Mesenchymal stem cell (in vitro differentiated cells and primary cell): Measurements from ENCODE around the gene UBC.
A peak's percentile ranks its signal among the peaks of the same experiment; 100 is the strongest.

Source experiments
- DNase-seq: peaks from one replicate; pipeline ENCODE4 v3.0.0-alpha.2; 2013
- H2AFZ ChIP-seq: one replicate; pipeline ENCODE4 v1.6.1; 2013; ENCODE audit warnings: low read depth, mild to moderate bottlenecking, control low read depth, inconsistent platforms, low read length, moderate library complexity
- H2AK5ac ChIP-seq: 2 replicates; pipeline ENCODE4 v1.6.1; 2013; ENCODE audit warnings: low read length, moderate library complexity, mild to moderate bottlenecking, inconsistent platforms; ENCODE audit not compliant: severe bottlenecking
- H2BK120ac ChIP-seq: one replicate; pipeline ENCODE4 v1.6.1; 2013; ENCODE audit warnings: low read depth, mild to moderate bottlenecking, inconsistent platforms, low read length, moderate library complexity
- H2BK12ac ChIP-seq, 2 experiments: one replicate each; pipeline ENCODE4 v1.6.1; 2013; ENCODE audit warnings: inconsistent platforms in 2 of 2, low read length in 2 of 2, mild to moderate bottlenecking in 2 of 2, moderate library complexity in 2 of 2, control low read depth in 1 of 2
- H2BK15ac ChIP-seq: one replicate; pipeline ENCODE4 v1.6.1; 2013; ENCODE audit warnings: mild to moderate bottlenecking, low read depth, inconsistent platforms; ENCODE audit not compliant: poor library complexity, severe bottlenecking
- H2BK5ac ChIP-seq: 2 replicates; pipeline ENCODE4 v1.6.1; 2013; ENCODE audit warnings: low read depth, mild to moderate bottlenecking, low read length, control low read depth, inconsistent platforms; ENCODE audit not compliant: poor library complexity, severe bottlenecking
- H3K14ac ChIP-seq, 2 experiments: one replicate each; pipeline ENCODE4 v1.6.1; 2013; ENCODE audit warnings: inconsistent platforms in 2 of 2, low read length in 2 of 2, control low read depth in 1 of 2, mild to moderate bottlenecking in 1 of 2, moderate library complexity in 1 of 2
- H3K18ac ChIP-seq, 2 experiments: one replicate each; pipeline ENCODE4 v1.6.1; 2013; ENCODE audit warnings: inconsistent platforms in 2 of 2, low read length in 2 of 2, control low read depth in 1 of 2, low read depth in 1 of 2, mild to moderate bottlenecking in 1 of 2
- H3K23ac ChIP-seq, 2 experiments: one replicate each; pipeline ENCODE4 v1.6.1; 2013; ENCODE audit warnings: inconsistent platforms in 2 of 2, low read length in 2 of 2, mild to moderate bottlenecking in 2 of 2, moderate library complexity in 2 of 2, control low read depth in 1 of 2
- H3K27ac ChIP-seq: 2 replicates; pipeline ENCODE4 v1.5.1; 2013; ENCODE audit warnings: mild to moderate bottlenecking, moderate library complexity, low read length, control low read depth, inconsistent platforms; ENCODE audit not compliant: poor library complexity, severe bottlenecking
- H3K27me3 ChIP-seq, 2 experiments: 2 replicates each; pipeline versions ENCODE4 v1.6.1 to v1.7.0; 2013; ENCODE audit warnings: low read length in 2 of 2, mild to moderate bottlenecking in 2 of 2, moderate library complexity in 2 of 2, control low read depth in 1 of 2, inconsistent platforms in 1 of 2; ENCODE audit not compliant: control insufficient read depth in 1 of 2, insufficient read depth in 1 of 2
- H3K36me3 ChIP-seq, 2 experiments: 2 replicates each; pipeline versions ENCODE4 v1.6.1 to v1.7.0; 2013; ENCODE audit warnings: low read length in 2 of 2, control low read depth in 1 of 2, inconsistent platforms in 1 of 2, low read depth in 1 of 2, mild to moderate bottlenecking in 1 of 2; ENCODE audit not compliant: insufficient read depth in 2 of 2, control insufficient read depth in 1 of 2
- H3K4ac ChIP-seq, 2 experiments: one replicate each; pipeline ENCODE4 v1.6.1; 2013; ENCODE audit warnings: inconsistent platforms in 2 of 2, low read length in 2 of 2, mild to moderate bottlenecking in 2 of 2, moderate library complexity in 2 of 2, control low read depth in 1 of 2, low read depth in 1 of 2
- H3K4me1 ChIP-seq: 2 replicates; pipeline ENCODE4 v1.6.1; 2013; ENCODE audit warnings: low read depth, low read length, control low read depth; ENCODE audit not compliant: control insufficient read depth, insufficient read depth
- H3K4me2 ChIP-seq: 2 replicates; pipeline ENCODE4 v1.6.1; 2013; ENCODE audit warnings: low read length, mild to moderate bottlenecking, inconsistent platforms; ENCODE audit not compliant: poor library complexity, severe bottlenecking
- H3K4me3 ChIP-seq, 2 experiments: 2 replicates each; pipeline versions ENCODE4 v1.5.1 to v1.7.0; 2013; ENCODE audit warnings: low read length in 2 of 2, mild to moderate bottlenecking in 2 of 2, control low read depth in 1 of 2, low read depth in 1 of 2; ENCODE audit not compliant: insufficient read depth in 1 of 2
- H3K79me1 ChIP-seq: replicated peaks from 2 replicates; pipeline ENCODE4 v1.6.1; 2013; ENCODE audit warnings: mild to moderate bottlenecking, control low read depth, low read length, inconsistent platforms; ENCODE audit not compliant: poor library complexity, severe bottlenecking
- H3K9ac ChIP-seq: 2 replicates; pipeline ENCODE4 v1.7.0; 2013; ENCODE audit warnings: mild to moderate bottlenecking, low read length, moderate library complexity
- H3K9me3 ChIP-seq: 2 replicates; pipeline ENCODE4 v1.7.0; 2013; ENCODE audit warnings: mild to moderate bottlenecking, low read length; ENCODE audit not compliant: control insufficient read depth
- H4K8ac ChIP-seq: one replicate; pipeline ENCODE4 v1.6.1; 2013; ENCODE audit warnings: inconsistent platforms, mild to moderate bottlenecking, low read length, moderate library complexity
- H4K91ac ChIP-seq: one replicate; pipeline ENCODE4 v1.6.1; 2013; ENCODE audit warnings: mild to moderate bottlenecking, low read length, inconsistent platforms
- WGBS: methylation state at CpG from one replicate; pipeline ENCODE4 v1.1.7; 2013; ENCODE audit warnings: mixed read lengths; 5-methylcytosine and 5-hydroxymethylcytosine counted together

The UBC gene

GRCh38 chr12:124923905-124924734 is 9.7 kb upstream of the UBC start:
- peak overlapping the region; percentile 42 for H2BK120ac ChIP-seq
- H3K18ac ChIP-seq: peak overlapping the region in 1 of 2 experiments; percentile 57
- H3K4me1 ChIP-seq: peaks cover 18% of the 10 kb centered on the region
- peak overlapping the region; percentile 19 for H3K9ac ChIP-seq
- H3K23ac ChIP-seq: no peak overlapping the region
- H2BK12ac ChIP-seq: peak overlapping the region in 1 of 2 experiments; percentile 80
- H3K4me3 ChIP-seq: no peak overlapping the region
- no peak overlapping the region for H2BK5ac ChIP-seq
- 51% methylated on average over 10 of the region's 12 CpGs for WGBS
- no peaks in the 10 kb centered on the region for H3K27me3 ChIP-seq
- no peak overlapping the region for H4K8ac ChIP-seq
- H2AFZ ChIP-seq: no peak overlapping the region
- peak; percentile 80 for DNase-seq
- no peaks in the 10 kb centered on the region for H3K79me1 ChIP-seq
- peak overlapping the region; percentile 80 for H3K27ac ChIP-seq
- H2BK15ac ChIP-seq: peak overlapping the region; percentile 55
- no peak overlapping the region for H3K4ac ChIP-seq
- no peak overlapping the region for H2AK5ac ChIP-seq
- no peaks in the 10 kb centered on the region for H3K9me3 ChIP-seq
- peak overlapping the region; percentile 23 for H3K4me2 ChIP-seq
- no peaks in the 10 kb centered on the region for H3K36me3 ChIP-seq
- no peak overlapping the region for H3K14ac ChIP-seq
- H4K91ac ChIP-seq: no peak overlapping the region

DNA sequence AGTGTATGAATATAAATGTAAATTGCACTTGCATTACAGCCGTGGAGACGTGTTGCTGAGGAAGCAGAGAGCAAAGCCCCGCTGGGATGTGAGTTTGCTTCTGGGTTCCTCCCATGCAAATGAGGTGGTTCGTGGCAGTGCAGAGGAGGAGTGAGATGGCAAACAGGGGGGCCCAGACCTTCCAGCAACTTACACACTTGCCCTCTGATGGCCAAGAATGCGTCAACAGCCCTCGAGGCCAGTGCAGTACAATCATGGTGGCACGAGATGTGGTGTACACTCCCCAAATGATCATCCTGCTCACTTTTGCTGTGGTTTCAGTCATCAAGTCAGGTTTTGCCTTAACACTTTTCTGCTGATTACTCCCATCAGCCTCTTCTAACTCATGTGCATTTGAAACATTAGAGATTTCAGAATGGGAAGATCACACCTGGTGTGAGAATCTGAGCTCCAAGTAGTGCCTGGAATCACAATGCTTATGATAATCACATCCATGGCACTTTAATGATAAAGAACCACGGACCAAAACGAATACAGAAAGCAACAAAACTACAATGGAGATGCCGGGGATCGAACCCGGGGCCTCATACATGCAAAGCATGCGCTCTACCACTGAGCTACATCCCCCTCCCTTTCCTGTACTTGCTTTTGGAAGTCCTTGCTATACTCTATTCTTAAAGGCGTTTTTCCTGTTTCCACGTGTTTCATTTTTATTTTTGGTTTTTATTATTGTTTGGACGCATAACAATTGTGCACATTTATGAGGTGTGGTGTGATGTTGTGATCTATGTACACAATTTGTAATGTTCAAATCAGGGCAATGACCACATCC is 7.0 kb upstream of the UBC start:
- Histone ChIP-seq H3K23ac (no peak overlapping the region), H2AFZ (no peak overlapping the region), H3K27ac (peak overlapping the region; percentile 21), H3K18ac (peak overlapping the region; percentile 10 to 89), H3K27me3 (no peaks in the 10 kb centered on the region), H3K9me3 (no peaks in the 10 kb centered on the region), H2BK12ac (peak overlapping the region in 1 of 2 experiments; percentile 70), H3K4ac (peak overlapping the region in 1 of 2 experiments; percentile 34), H2BK5ac (no peak overlapping the region), H2BK120ac (no peak overlapping the region), H4K91ac (peak overlapping the region; percentile 81), H2AK5ac (no peak overlapping the region), H3K4me1 (peaks cover 22% of the 10 kb centered on the region), H3K9ac (peak overlapping the region; percentile 70), H3K36me3 (no peaks in the 10 kb centered on the region), H3K4me3 (peak overlapping the region in 1 of 2 experiments; percentile 80), H4K8ac (peak overlapping the region; percentile 69), H3K14ac (peak overlapping the region in 1 of 2 experiments; percentile 45), H3K4me2 (no peak overlapping the region), H3K79me1 (no peaks in the 10 kb centered on the region), H2BK15ac (no peak overlapping the region)
- DNase-seq: peak; percentile 72
- 26% methylated on average over 13 of the region's 16 CpGs for WGBS

GRCh38 chr12:124920353-124920935 is 6.0 kb upstream of the UBC start:
- peak overlapping the region; percentile 21 for H3K27ac ChIP-seq
- peak overlapping the region; percentile 100 for H3K9ac ChIP-seq
- no peak overlapping the region for H2BK5ac ChIP-seq
- H2AFZ ChIP-seq: no peak overlapping the region
- WGBS: 91% methylated on average over 3 of the region's 4 CpGs
- peaks cover 22% of the 10 kb centered on the region for H3K4me1 ChIP-seq
- no peak overlapping the region for H2BK120ac ChIP-seq
- H3K36me3 ChIP-seq: no peaks in the 10 kb centered on the region
- peak overlapping the region in 1 of 2 experiments; percentile 29 for H2BK12ac ChIP-seq
- H3K4me3 ChIP-seq: peak overlapping the region in 1 of 2 experiments; percentile 58
- DNase-seq: no peak
- H3K18ac ChIP-seq: peak overlapping the region in 1 of 2 experiments; percentile 28
- no peak overlapping the region for H3K4ac ChIP-seq
- H3K79me1 ChIP-seq: no peaks in the 10 kb centered on the region
- no peak overlapping the region for H2BK15ac ChIP-seq
- no peak overlapping the region for H4K8ac ChIP-seq
- H3K23ac ChIP-seq: no peak overlapping the region
- H3K9me3 ChIP-seq: no peaks in the 10 kb centered on the region
- no peak overlapping the region for H3K14ac ChIP-seq
- H3K27me3 ChIP-seq: no peaks in the 10 kb centered on the region
- H3K4me2 ChIP-seq: no peak overlapping the region
- no peak overlapping the region for H4K91ac ChIP-seq
- H2AK5ac ChIP-seq: peak overlapping the region; percentile 68
